ENCODE measurements around the gene CKAP2L.
A peak's percentile ranks its signal among the peaks of the same experiment; 100 is the strongest.

Gene CKAP2L

GRCh38 chr2:112790305-112790704 lies 25.9 kb upstream of the CKAP2L start:
- Histone ChIP-seq H3K27me3 (replicated peaks in 2 of 5; ENCODE audit: control insufficient read depth in 4 of 5, insufficient read depth in 5 of 5, low read length in 4 of 5) (no peaks in the 10 kb centered on the region), H3K36me3 (ENCODE audit: control insufficient read depth in 4 of 4, insufficient read depth in 4 of 4, low read length in 3 of 4) (no peaks in the 10 kb centered on the region), H3K9me3 (ENCODE audit: control extremely low read depth in 1 of 5, control insufficient read depth in 4 of 5, insufficient read depth in 2 of 5, low read depth in 1 of 5, low read length in 4 of 5) (no peaks in the 10 kb centered on the region), H3K4me3 (ENCODE audit: control insufficient read depth in 1 of 7, extremely low read depth in 1 of 7, insufficient read depth in 4 of 7, low read depth in 2 of 7, low read length in 6 of 7) (no peak overlapping the region), H3K4me1 (ENCODE audit: control extremely low read depth in 1 of 4, control insufficient read depth in 4 of 4, insufficient read depth in 4 of 4, low read length in 3 of 4) (peaks cover 3 to 45% (median 28%) of the 10 kb centered on the region in 4 experiments), H3K27ac (ENCODE audit: insufficient read depth in 1 of 2, low read depth in 1 of 2, low read length in 2 of 2, poor library complexity in 1 of 2, severe bottlenecking in 2 of 2) (no peak overlapping the region)
- POLR2A ChIA-PET = no interaction called here
- 100% methylated on average over 3 of the region's 5 CpGs for WGBS (ENCODE audit: insufficient coverage)
- CTCF ChIA-PET = interaction anchor here (2.1 kb wide), 1 partner anchor 36 kb away, joined by 7 read pairs; no protein-coding TSS in a partner anchor
- no peak for DNase-seq

GRCh38 chr2:112789186-112789585 lies 24.8 kb upstream of the CKAP2L start:
- H3K4me3 ChIP-seq (ENCODE audit: control insufficient read depth in 1 of 7, extremely low read depth in 1 of 7, insufficient read depth in 4 of 7, low read depth in 2 of 7, low read length in 6 of 7) = no peak overlapping the region
- H3K9me3 ChIP-seq (ENCODE audit: control extremely low read depth in 1 of 5, control insufficient read depth in 4 of 5, insufficient read depth in 2 of 5, low read depth in 1 of 5, low read length in 4 of 5) = no peaks in the 10 kb centered on the region
- POLR2A ChIA-PET = no interaction called here
- H3K36me3 ChIP-seq (ENCODE audit: control insufficient read depth in 4 of 4, insufficient read depth in 4 of 4, low read length in 3 of 4) = no peaks in the 10 kb centered on the region
- no CpG with 5 or more reads among the region's 1 CpG for WGBS (ENCODE audit: insufficient coverage)
- H3K27me3 ChIP-seq (replicated peaks in 2 of 5; ENCODE audit: control insufficient read depth in 4 of 5, insufficient read depth in 5 of 5, low read length in 4 of 5) = no peaks in the 10 kb centered on the region
- no peak for DNase-seq
- CTCF ChIA-PET = interaction anchor here (0.6 to 8.3 kb wide), 7 partner anchors 12 to 45 kb away, joined by 3 to 34 read pairs (median 4); partner anchors contain the start of gene IL1B
- H3K4me1 ChIP-seq (ENCODE audit: control extremely low read depth in 1 of 4, control insufficient read depth in 4 of 4, insufficient read depth in 4 of 4, low read length in 3 of 4) = peaks cover 9 to 43% (median 30%) of the 10 kb centered on the region in 4 experiments
- no peak overlapping the region for H3K27ac ChIP-seq (ENCODE audit: insufficient read depth in 1 of 2, low read depth in 1 of 2, low read length in 2 of 2, poor library complexity in 1 of 2, severe bottlenecking in 2 of 2)

DNA sequence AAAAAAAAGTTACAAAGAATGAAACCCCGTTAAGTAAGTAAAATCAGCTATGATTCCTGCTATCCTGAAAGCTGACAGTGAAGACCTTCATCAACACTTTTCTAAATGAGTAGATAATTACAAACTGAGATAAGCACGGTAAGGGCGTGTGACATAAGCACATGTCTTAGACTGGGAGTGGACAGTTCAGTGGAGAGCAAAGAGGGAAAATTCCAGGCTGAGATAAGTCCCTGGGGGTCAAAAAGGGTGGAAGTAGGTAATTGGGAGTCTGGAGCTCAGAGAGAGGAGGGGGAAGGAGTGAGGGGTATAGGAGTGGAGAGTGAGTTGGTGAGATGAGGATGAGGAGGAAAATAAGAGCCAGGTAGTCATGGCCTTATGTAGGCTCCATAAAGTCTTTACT lies 24.2 kb upstream of the CKAP2L start:
- H3K36me3 ChIP-seq (ENCODE audit: control insufficient read depth in 4 of 4, insufficient read depth in 4 of 4, low read length in 3 of 4) = no peaks in the 10 kb centered on the region
- no peak overlapping the region for H3K4me3 ChIP-seq (ENCODE audit: control insufficient read depth in 1 of 7, extremely low read depth in 1 of 7, insufficient read depth in 4 of 7, low read depth in 2 of 7, low read length in 6 of 7)
- H3K9me3 ChIP-seq (ENCODE audit: control extremely low read depth in 1 of 5, control insufficient read depth in 4 of 5, insufficient read depth in 2 of 5, low read depth in 1 of 5, low read length in 4 of 5) = no peaks in the 10 kb centered on the region
- H3K4me1 ChIP-seq (ENCODE audit: control extremely low read depth in 1 of 4, control insufficient read depth in 4 of 4, insufficient read depth in 4 of 4, low read length in 3 of 4) = peaks cover 11 to 44% (median 27%) of the 10 kb centered on the region in 4 experiments
- POLR2A ChIA-PET = no interaction called here
- no peak for DNase-seq
- WGBS (ENCODE audit: insufficient coverage) = no CpG with 5 or more reads among the region's 3 CpGs
- CTCF ChIA-PET = interaction anchor here (0.6 to 8.3 kb wide), 7 partner anchors 10 to 45 kb away, joined by 3 to 34 read pairs (median 4); partner anchors contain the start of gene IL1B
- H3K27me3 ChIP-seq (replicated peaks in 2 of 5; ENCODE audit: control insufficient read depth in 4 of 5, insufficient read depth in 5 of 5, low read length in 4 of 5) = no peaks in the 10 kb centered on the region
- H3K27ac ChIP-seq (ENCODE audit: insufficient read depth in 1 of 2, low read depth in 1 of 2, low read length in 2 of 2, poor library complexity in 1 of 2, severe bottlenecking in 2 of 2) = no peak overlapping the region

- Histone ChIP-seq H3K27me3 (replicated peaks in 2 of 5; ENCODE audit: control insufficient read depth in 4 of 5, insufficient read depth in 5 of 5, low read length in 4 of 5) (no peaks in the 10 kb centered on the region), H3K9me3 (ENCODE audit: control extremely low read depth in 1 of 5, control insufficient read depth in 4 of 5, insufficient read depth in 2 of 5, low read depth in 1 of 5, low read length in 4 of 5) (no peaks in the 10 kb centered on the region), H3K27ac (ENCODE audit: insufficient read depth in 1 of 2, low read depth in 1 of 2, low read length in 2 of 2, poor library complexity in 1 of 2, severe bottlenecking in 2 of 2) (no peak overlapping the region), H3K4me1 (ENCODE audit: control extremely low read depth in 1 of 4, control insufficient read depth in 4 of 4, insufficient read depth in 4 of 4, low read length in 3 of 4) (peaks cover 15 to 47% (median 27%) of the 10 kb centered on the region in 4 experiments), H3K36me3 (ENCODE audit: control insufficient read depth in 4 of 4, insufficient read depth in 4 of 4, low read length in 3 of 4) (no peaks in the 10 kb centered on the region), H3K4me3 (ENCODE audit: control insufficient read depth in 1 of 7, extremely low read depth in 1 of 7, insufficient read depth in 4 of 7, low read depth in 2 of 7, low read length in 6 of 7) (no peak overlapping the region)
- ChIA-PET POLR2A (interaction anchor here (1.0 kb wide), 1 partner anchor 35 kb away, joined by 3 read pairs; no protein-coding TSS in a partner anchor), CTCF (interaction anchor here (0.9 to 8.3 kb wide), 3 partner anchors 9 to 46 kb away, joined by 4 to 34 read pairs (median 6); partner anchors contain the start of gene IL1B)
- WGBS (ENCODE audit: insufficient coverage) = no CpG with 5 or more reads among the region's 4 CpGs
- DNase-seq = peak in 2 of 3 donors; percentile 77 to 85
These were observed 23.5 kb upstream of the CKAP2L start for GRCh38 chr2:112787729-112788393.

GRCh38 chr2:112787294-112787693 lies 22.9 kb upstream of the CKAP2L start:
- H3K36me3 ChIP-seq (ENCODE audit: control insufficient read depth in 4 of 4, insufficient read depth in 4 of 4, low read length in 3 of 4) = no peaks in the 10 kb centered on the region
- 100% methylated on average over 1 of the region's 3 CpGs for WGBS (ENCODE audit: insufficient coverage)
- no peaks in the 10 kb centered on the region for H3K27me3 ChIP-seq (replicated peaks in 2 of 5; ENCODE audit: control insufficient read depth in 4 of 5, insufficient read depth in 5 of 5, low read length in 4 of 5)
- CTCF ChIA-PET = interaction anchor here (8.3 kb wide), 1 partner anchor 47 kb away, joined by 34 read pairs; the partner anchor contains the start of gene IL1B
- no peaks in the 10 kb centered on the region for H3K9me3 ChIP-seq (ENCODE audit: control extremely low read depth in 1 of 5, control insufficient read depth in 4 of 5, insufficient read depth in 2 of 5, low read depth in 1 of 5, low read length in 4 of 5)
- DNase-seq = no peak
- no peak overlapping the region for H3K4me3 ChIP-seq (ENCODE audit: control insufficient read depth in 1 of 7, extremely low read depth in 1 of 7, insufficient read depth in 4 of 7, low read depth in 2 of 7, low read length in 6 of 7)
- POLR2A ChIA-PET = interaction anchor here (1.0 kb wide), 1 partner anchor 35 kb away, joined by 3 read pairs; no protein-coding TSS in a partner anchor
- H3K27ac ChIP-seq (ENCODE audit: insufficient read depth in 1 of 2, low read depth in 1 of 2, low read length in 2 of 2, poor library complexity in 1 of 2, severe bottlenecking in 2 of 2) = no peak overlapping the region
- peaks cover 15 to 50% (median 26%) of the 10 kb centered on the region in 4 experiments for H3K4me1 ChIP-seq (ENCODE audit: control extremely low read depth in 1 of 4, control insufficient read depth in 4 of 4, insufficient read depth in 4 of 4, low read length in 3 of 4)

DNA sequence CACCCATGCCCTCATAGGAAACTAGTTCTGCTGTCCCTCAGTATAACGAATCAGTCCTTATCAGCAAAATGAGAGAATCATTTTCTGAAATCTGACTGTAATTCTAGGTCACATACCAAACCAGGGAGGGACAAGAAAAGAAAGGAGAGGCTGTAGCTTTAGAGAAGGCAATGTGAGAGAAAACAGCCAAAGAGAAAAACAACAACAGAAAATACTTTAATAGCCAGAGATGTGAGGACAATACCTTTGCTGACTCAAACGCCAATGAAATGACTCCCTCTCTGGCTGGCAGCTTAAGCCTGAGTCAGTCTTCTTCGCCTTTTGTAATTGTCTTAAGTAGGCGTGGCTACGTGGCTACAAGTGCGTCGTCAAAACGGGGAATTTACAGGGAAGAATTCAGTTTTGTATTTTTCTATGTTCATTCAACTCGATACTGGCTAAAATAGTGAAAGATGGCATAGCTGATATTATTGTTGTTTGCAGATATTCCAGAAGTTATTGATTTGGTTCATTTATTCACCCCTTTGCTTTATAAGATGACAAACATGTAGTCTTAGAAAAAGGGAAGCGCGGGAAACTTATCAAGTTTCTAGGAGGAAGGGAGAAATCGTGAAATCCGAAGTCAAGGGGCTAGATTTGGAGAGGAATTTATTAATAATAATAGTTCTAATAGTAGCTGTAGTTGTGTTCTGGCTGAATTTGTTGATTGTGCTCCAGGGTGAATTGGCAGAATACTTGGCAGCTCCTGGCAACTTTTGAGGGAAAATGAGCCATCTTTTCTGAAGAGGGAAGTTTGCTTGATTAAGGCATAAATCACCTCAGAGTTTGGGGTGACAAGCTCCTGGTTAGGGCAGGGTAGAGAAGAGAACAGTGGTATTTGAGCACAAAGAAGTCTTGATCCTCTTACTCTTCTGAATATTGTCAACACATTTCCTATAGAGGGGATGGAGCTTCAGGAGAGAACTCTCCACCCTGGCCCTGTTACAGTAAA lies 20.1 kb upstream of the CKAP2L start, which contains the start of gene IL1A:
Gene IL1A (minus strand): TSS at position 295 of the 991 bp plus-strand sequence. CDS start 723 bp downstream, outside the sequence.
- peak in 2 of 3 donors; percentile 63 to 75 for DNase-seq
- Histone ChIP-seq H3K36me3 (ENCODE audit: control insufficient read depth in 4 of 4, insufficient read depth in 4 of 4, low read length in 3 of 4) (no peaks in the 10 kb centered on the region), H3K4me1 (ENCODE audit: control extremely low read depth in 1 of 4, control insufficient read depth in 4 of 4, insufficient read depth in 4 of 4, low read length in 3 of 4) (peaks cover 15 to 50% (median 26%) of the 10 kb centered on the region in 4 experiments), H3K4me3 (ENCODE audit: control insufficient read depth in 1 of 7, extremely low read depth in 1 of 7, insufficient read depth in 4 of 7, low read depth in 2 of 7, low read length in 6 of 7) (peak within 1 kb of the TSS in 2 of 7 experiments; percentile 40 to 44), H3K27me3 (replicated peaks in 2 of 5; ENCODE audit: control insufficient read depth in 4 of 5, insufficient read depth in 5 of 5, low read length in 4 of 5) (no peaks in the 10 kb centered on the region), H3K27ac (ENCODE audit: insufficient read depth in 1 of 2, low read depth in 1 of 2, low read length in 2 of 2, poor library complexity in 1 of 2, severe bottlenecking in 2 of 2) (no peak within 1 kb of the TSS), H3K9me3 (ENCODE audit: control extremely low read depth in 1 of 5, control insufficient read depth in 4 of 5, insufficient read depth in 2 of 5, low read depth in 1 of 5, low read length in 4 of 5) (no peaks in the 10 kb centered on the region)
- WGBS (ENCODE audit: insufficient coverage) = 36% methylated on average over 7 of the region's 13 CpGs
- CTCF ChIA-PET = interaction anchor here (0.7 to 8.3 kb wide), 10 partner anchors 10 to 157 kb away, joined by 3 to 34 read pairs (median 3); partner anchors contain the start of gene IL1B
- POLR2A ChIA-PET = interaction anchor here (0.7 kb wide), 1 partner anchor 11 kb away, joined by 3 read pairs; no protein-coding TSS in a partner anchor

All from common myeloid progenitor, CD34-positive (primary cell).